GM19193 (cell line): Measurements from ENCODE around the gene ANKRD39.

ENCODE experiments used
- POLR2A ChIP-seq: IDR thresholded peaks from 4 replicates; pipeline ENCODE4 v1.6.1; 2011; ENCODE audit not compliant: insufficient read depth, insufficient read length; ENCODE audit errors: extremely low read depth

Gene ANKRD39

GRCh38 chr2:96817882-96818281, 39.9 kb downstream of the ANKRD39 start:
- no peak for TF ChIP-seq POLR2A

- TF ChIP-seq POLR2A: no peak
Observed at GRCh38 chr2:96816836-96817702, 40.7 kb downstream of the ANKRD39 start.

- peak; percentile 71 for TF ChIP-seq POLR2A
Observed at GRCh38 chr2:96816127-96816835, 41.5 kb downstream of the ANKRD39 start, which contains the start of gene CNNM3. TSS of gene CNNM3 (plus strand) at chr2:96816268. CDS start at chr2:96816278, 10 bp downstream.

GRCh38 chr2:96815326-96816126, 42.3 kb downstream of the ANKRD39 start:
- no peak for TF ChIP-seq POLR2A

GRCh38 chr2:96813656-96814055, 44.2 kb downstream of the ANKRD39 start:
- no peak for TF ChIP-seq POLR2A

GRCh38 chr2:96811917-96812316, 45.9 kb downstream of the ANKRD39 start:
- TF ChIP-seq POLR2A: no peak

GRCh38 chr2:96810783-96811192, 47.0 kb downstream of the ANKRD39 start:
- no peak for TF ChIP-seq POLR2A

GRCh38 chr2:96809951-96810782, 47.6 kb downstream of the ANKRD39 start:
- TF ChIP-seq POLR2A: no peak

GRCh38 chr2:96809216-96809882, 48.5 kb downstream of the ANKRD39 start:
- TF ChIP-seq POLR2A: no peak

- TF ChIP-seq POLR2A: no peak
Observed at GRCh38 chr2:96808176-96808837, 49.5 kb downstream of the ANKRD39 start.

- TF ChIP-seq POLR2A: no peak
Observed at GRCh38 chr2:96807127-96807471, 50.7 kb downstream of the ANKRD39 start.

- no peak for TF ChIP-seq POLR2A
Observed at GRCh38 chr2:96806468-96807126, 51.2 kb downstream of the ANKRD39 start.

GRCh38 chr2:96804986-96805385, 52.8 kb downstream of the ANKRD39 start:
- no peak for TF ChIP-seq POLR2A
